OCI-M1 (cell line): ENCODE data around the gene TMEM225.
"Not testable (repeated sequence)": the region's sequence is repeated elsewhere in the genome, so short reads cannot be mapped to it uniquely, and the experiment has no call there.

Experiments used
- DNase-seq: peaks from one replicate; lab custom pipeline; 2025; lab: John Stamatoyannopoulos, UW

TMEM225 gene, protein sequence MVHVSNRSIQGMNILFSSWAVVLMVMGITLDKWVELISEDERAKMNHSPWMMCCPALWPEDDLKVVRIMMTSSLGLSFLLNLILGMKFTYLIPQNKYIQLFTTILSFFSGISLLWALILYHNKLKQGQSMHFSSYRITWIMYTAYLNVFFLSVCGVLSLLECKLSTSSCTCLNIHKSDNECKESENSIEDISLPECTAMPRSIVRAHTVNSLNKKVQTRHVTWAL

GRCh38 chr11:123885570-123885969 lies at the start of gene TMEM225:
Gene TMEM225 (minus strand): TSS chr11:123885670. CDS start chr11:123885425, 245 bp downstream.
- DNase-seq = peak; percentile 18

DNA sequence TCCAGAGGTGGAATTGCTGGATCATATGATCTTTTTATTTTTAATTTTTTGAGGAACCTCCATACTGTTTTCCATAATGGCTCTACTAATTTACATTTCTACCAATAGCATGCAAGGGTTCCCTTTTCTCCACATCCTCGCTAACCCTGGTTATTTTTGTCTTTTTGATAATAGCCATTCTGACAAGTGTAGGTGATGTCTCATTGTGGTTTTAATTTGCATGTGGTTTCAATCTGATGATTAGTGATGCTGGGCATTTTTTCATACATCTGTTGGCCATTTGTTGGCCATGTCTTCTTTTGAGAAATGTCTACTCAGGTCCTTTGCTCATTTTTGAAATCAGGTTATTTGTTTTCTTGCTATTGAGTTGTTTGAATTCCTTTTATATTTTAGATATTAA lies 38.6 kb upstream of the TMEM225 start:
- no peak for DNase-seq

GRCh38 chr11:123920943-123921342 lies 35.5 kb upstream of the TMEM225 start:
- no peak for DNase-seq

DNA sequence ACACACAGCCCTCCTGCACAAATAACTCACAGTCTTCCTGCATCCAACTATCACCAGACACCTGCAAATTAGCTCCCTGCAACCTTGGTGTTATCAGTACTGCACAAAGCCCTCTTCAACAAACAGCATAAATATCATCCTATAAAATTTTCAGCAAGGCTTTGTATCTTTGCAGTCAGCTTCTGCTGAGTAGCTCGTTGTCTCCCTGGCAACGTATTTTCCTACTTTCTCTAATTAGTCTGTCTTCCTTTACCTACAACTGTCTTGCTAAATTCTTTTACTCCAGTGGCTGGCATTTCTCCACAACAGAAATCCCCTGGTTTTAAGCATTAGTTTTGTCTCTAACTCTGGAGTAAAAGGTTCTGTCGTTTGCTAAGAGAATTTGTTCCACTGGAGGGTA lies 20.4 kb upstream of the TMEM225 start:
- DNase-seq = no peak

DNA sequence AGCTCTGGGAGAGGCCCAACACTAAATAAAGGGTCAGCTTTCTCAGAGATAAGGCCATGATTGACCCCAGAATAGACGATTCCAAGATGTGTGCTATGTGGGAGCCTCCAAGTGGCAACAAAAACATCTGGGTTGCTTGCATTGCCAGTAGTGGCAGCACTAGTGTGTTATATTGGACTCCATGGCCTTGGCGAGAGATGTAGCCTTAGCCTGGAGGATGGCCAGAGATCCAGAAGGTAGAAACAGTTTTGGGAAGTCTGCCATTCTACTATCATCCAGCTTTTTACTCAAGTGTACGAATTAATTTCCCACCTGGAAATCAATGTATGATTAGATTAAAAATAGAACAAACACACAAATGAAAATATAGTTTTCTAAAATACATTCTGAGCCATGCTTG lies 19.5 kb upstream of the TMEM225 start:
- DNase-seq = no peak

DNA sequence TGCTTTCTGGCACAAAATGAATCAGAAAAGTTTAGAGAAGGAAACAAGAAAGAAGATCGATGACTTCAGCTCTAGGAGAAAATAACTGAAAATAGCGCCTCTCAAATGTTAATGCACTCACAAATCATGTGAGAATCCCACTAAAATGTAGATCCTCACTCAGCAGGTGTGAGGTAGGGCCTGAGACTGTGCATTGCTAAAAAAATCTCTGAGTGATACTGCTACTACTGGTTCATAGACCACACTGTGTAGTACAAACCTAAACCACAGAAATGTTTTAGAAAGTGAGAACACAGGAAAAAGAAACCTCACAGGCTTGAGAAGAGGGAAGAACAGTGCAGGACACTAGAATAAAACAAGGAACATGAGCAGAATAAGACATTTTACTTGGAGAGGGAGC lies 18.5 kb upstream of the TMEM225 start:
- DNase-seq = no peak

GRCh38 chr11:123901867-123902266 lies 16.4 kb upstream of the TMEM225 start, which contains the start of gene OR8D4:
Gene OR8D4 (plus strand): TSS chr11:123902167. CDS start chr11:123906432, 4,265 bp downstream.
- no peak for DNase-seq

GRCh38 chr11:123899792-123900191 lies 14.3 kb upstream of the TMEM225 start:
- DNase-seq = no peak

DNA sequence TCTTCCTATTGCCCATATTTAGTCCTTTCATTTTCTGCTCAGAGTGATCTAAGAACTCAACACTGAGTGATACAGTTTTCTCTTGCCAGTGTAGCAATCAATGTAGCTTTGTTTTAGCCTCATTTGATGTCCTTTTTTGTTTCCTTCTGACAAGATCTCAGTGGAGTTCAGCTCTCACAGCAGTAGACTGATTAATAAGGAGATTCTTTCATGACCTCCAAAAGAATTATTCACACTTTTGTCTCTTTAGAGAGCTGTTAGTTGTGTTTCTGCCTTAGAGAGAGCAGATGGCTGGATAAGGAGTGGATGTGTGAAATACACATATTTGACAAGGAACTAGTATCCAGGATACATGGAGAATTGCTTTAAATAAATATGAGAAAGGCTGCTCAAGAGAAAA lies 6.6 kb upstream of the TMEM225 start:
- DNase-seq = no peak

DNA sequence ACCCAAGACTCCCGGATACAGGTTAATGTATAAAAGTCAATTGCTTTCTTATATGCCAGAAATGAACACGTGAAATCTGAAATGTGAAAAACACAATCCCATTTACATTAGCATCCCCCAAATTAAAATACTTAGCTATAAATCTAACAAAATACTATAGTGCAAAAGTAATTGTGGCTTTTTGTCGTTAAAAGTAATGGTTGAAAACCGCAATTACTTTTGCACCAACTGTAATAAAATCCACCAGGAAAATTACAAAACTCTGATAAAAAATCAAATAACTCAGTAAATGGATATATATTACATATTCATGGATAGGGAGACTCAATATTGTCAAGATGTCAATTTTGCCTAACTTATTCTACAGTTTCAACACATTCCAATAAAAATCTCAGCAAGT lies 4.6 kb downstream of the TMEM225 start:
- no peak for DNase-seq

DNA sequence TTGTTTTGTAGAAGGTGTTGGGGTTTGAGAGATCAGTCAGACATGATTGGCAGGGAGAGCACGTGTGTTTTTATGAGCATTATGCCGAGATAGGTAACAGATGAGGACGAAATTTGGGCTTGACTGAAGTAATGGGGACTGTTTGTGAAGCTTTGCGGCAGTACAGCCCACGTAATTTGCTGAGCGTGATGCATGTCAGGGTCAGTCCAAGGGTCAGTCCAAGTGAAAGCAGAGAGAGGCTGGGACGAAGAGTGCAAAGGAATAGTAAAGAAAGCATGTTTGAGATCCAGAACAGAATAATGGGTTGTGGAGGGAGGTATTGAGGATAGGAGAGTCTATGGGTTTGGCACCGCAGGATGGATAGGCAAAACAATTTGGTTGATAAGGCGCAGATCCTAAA lies 17.7 kb downstream of the TMEM225 start:
- DNase-seq = not testable (repeated sequence)

DNA sequence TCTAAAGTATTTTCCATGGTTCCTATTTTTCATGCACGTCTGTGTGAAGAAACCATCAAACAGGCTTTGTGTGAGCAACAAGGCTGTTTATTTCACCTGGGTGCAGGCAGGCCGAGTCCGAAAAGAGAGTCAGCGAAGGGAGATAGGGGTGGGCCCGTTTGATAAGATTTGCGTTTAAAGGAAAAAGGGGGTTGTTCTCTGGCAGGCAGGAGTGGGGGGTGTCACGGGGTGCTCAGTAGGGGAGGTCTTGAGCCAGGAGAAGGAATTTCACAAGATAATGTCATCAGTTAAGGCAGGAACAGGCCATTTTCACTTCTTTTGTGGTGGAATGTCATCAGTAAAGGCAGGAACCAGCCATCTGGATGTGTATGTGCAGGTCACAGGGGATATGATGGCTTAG lies 20.2 kb downstream of the TMEM225 start:
- not testable (repeated sequence) for DNase-seq

GRCh38 chr11:123859731-123860130 lies 25.7 kb downstream of the TMEM225 start:
- DNase-seq = no peak

GRCh38 chr11:123856444-123856843 lies 29.0 kb downstream of the TMEM225 start:
- no peak for DNase-seq

- DNase-seq = no peak
Measured at GRCh38 chr11:123853038-123853437, 32.4 kb downstream of the TMEM225 start.

- DNase-seq = peak; percentile 33
Measured at GRCh38 chr11:123852321-123852720, 33.1 kb downstream of the TMEM225 start.

GRCh38 chr11:123851110-123851509 lies 34.4 kb downstream of the TMEM225 start:
- no peak for DNase-seq

DNA sequence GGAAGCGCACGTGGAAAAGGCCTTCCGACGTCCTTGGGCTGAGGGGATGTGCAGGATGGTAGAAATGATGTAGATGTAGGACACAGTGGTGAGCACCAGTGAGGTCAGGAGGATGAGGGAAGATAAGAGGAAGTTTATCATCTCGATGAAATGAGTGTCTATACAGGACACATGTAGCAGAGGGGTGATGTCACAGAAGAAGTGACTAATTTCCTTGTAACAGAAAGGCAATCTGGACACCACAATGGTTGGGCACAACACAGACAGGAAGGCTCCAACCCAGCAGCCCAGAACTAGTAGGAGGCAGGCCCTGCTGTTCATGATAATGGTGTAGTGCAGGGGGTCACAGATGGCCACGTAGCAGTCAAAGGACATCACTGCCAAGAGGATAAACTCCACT lies 44.3 kb downstream of the TMEM225 start:
- DNase-seq = peak; percentile 63

DNA sequence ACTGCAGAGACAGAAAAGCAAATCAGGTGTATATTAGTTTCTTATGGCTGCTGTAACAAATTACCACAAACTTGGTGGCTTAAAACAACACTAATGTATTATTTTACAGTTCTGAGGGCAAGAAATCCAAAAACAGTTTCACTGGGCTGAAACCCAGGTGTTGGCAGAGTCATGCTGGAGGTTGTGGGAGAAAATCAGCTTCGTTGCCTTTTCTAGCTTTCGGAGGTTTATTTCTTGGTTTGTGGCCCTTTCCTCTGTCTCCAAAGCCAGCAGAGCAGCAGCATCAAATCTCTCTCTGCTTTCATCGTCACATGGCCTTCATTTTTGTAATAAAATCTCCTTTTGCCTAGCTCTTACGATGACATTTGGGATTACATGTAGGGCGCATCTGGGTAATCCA lies 46.3 kb downstream of the TMEM225 start:
- DNase-seq = no peak

- DNase-seq = no peak
Measured at GRCh38 chr11:123838659-123839058, 46.8 kb downstream of the TMEM225 start.

- no peak for DNase-seq
Measured at GRCh38 chr11:123838199-123838598, 47.3 kb downstream of the TMEM225 start.

DNA sequence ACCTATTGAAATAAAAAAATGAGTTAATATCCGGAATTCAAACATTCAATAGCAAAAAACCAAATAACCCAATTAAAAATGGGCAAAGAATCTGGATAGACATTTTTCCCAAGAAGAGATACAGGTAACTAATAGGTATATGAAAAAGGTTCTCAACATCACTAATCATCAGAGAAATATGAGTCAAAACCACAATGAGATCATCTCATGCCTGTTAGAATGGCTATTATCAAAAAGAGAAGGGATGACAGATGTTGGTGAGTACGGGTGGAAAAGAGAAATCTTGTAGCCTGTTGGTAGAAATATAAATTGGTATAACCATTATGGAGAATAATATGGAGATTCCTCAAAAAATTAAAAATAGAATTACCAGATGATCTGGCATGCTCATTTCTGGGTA lies 52.4 kb downstream of the TMEM225 start:
- DNase-seq = no peak
